Middle frontal gyrus (tissue), 1 donor: ENCODE results near the gene CDK4.
"Not testable (repeated sequence)": the region's sequence is repeated elsewhere in the genome, so short reads cannot be mapped to it uniquely, and the experiment has no call there.

Experiments
- DNase-seq: peaks from one replicate; pipeline ENCODE4 v3.0.0-alpha.2; 2015; ENCODE audit warnings: low spot score; ENCODE audit errors: extremely low spot score

CDK4 gene

GRCh38 chr12:57726151-57726883 lies 25.8 kb downstream of the CDK4 start:
- DNase-seq, result no peak

GRCh38 chr12:57725851-57726150 lies 26.3 kb downstream of the CDK4 start:
- no peak for DNase-seq

- no peak for DNase-seq
Observed at GRCh38 chr12:57724936-57725740, 27.0 kb downstream of the CDK4 start.

DNA sequence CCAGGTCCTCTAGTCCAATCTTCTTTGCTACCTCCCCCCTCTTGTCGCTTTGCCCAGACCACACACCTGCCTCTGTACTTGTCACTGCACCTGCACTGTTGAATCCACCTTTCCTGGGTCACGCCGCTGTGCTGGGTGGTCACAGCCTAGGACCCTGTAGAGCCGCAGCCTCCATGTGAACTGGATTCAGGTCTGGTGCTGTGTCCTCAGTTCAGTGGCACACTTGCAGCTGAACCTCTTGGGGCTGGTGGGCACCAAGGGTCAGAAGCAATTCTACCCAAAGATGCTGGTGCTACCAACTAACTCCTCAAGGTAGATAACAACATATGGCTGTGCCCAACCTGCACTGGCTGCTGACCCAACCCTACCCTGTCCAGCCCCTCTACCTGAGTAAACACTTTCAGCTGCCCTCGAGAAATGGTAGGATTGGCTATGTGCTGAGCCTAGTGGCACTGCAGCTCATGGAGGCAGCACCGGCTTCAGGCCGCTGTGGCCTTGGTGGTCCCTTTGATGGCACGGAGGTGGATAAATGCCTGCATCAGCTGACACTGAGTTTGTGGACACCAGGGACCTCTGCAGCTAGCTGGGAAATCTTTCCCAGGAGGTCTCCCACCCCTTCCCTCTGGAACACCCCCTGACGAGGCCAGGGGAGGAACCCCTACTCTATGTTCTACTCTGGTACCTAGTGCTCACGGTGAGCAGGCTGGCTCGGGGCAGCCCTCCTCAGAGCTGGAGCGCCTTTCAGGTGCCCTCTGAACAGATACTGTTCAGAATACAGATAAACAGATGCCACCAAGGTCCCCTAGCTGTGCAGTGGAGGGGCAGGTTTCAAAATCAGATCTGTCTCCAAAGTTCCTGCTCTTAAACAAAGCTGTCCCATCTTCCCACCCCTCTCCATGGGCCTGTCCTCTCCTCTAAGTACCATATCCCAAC lies 27.8 kb downstream of the CDK4 start:
- DNase-seq, result no peak

- no peak for DNase-seq
Observed at GRCh38 chr12:57723630-57723962, 28.5 kb downstream of the CDK4 start.

GRCh38 chr12:57722716-57723629 lies 29.1 kb downstream of the CDK4 start:
- no peak for DNase-seq

- not testable (repeated sequence) for DNase-seq
Observed at GRCh38 chr12:57721846-57722608, 30.1 kb downstream of the CDK4 start.

DNA sequence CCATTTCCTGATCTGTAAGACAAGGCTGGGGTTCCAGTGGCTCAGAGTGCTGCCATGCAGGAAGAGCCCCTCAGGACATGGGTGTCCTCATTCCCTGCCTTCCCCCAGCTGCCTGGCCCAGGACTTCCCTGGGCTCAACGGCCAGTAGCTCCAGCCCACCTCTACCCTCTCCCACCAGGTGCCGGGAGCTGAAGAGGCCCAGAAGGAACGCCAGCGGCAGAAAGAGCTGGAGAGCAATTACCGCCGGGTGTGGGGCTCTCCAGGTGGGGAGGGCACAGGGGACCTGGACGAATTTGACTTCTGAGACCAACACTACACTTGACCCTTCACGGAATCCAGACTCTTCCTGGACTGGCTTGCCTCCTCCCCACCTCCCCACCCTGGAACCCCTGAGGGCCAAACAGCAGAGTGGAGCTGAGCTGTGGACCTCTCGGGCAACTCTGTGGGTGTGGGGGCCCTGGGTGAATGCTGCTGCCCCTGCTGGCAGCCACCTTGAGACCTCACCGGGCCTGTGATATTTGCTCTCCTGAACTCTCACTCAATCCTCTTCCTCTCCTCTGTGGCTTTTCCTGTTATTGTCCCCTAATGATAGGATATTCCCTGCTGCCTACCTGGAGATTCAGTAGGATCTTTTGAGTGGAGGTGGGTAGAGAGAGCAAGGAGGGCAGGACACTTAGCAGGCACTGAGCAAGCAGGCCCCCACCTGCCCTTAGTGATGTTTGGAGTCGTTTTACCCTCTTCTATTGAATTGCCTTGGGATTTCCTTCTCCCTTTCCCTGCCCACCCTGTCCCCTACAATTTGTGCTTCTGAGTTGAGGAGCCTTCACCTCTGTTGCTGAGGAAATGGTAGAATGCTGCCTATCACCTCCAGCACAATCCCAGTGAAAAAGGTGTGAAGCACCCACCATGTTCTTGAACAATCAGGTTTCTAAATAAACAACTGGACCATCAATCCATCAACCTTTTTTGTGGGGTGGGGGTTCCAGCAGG lies 31.2 kb downstream of the CDK4 start:
- no peak for DNase-seq

- DNase-seq, result no peak
Observed at GRCh38 chr12:57719777-57720605, 32.1 kb downstream of the CDK4 start.

DNA sequence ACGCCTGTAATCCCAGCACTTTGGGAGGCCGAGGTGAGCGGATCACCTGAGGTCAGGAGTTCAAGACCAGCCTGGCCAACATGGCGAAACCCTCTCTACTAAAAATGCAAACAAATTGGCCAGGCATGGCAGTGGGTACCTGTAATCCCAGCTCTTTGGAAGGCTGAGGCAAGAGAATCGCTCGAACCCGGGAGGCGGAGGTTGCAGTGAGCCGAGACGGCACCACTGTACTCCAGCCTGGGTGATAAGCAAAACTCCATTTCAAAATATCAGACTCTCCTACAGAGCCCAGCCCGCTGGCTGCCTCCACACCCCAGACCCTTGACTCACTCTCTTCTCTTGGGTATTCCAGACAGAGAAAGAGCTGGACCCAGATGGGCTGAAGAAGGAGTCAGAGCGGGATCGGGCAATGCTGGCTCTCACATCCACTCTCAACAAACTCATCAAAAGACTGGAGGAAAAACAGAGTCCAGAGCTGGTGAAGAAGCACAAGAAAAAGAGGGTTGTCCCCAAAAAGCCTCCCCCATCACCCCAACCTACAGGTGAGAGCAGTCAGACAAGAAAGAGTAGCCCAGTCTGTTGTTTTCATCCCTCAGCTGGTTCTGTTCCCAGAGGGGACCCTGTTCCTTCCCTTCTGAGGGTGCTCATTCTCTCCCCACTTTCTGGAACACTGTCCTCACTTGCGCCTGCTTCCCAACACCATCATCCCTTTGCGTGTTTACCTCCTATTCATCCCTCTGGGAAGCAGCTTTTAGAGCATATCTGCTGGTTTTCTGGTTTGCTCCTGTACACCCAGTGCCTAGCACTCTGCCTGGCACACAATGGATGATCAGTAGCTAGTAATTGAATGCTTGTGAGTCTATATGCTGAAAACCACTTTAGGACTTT lies 33.2 kb downstream of the CDK4 start:
- DNase-seq, result no peak

DNA sequence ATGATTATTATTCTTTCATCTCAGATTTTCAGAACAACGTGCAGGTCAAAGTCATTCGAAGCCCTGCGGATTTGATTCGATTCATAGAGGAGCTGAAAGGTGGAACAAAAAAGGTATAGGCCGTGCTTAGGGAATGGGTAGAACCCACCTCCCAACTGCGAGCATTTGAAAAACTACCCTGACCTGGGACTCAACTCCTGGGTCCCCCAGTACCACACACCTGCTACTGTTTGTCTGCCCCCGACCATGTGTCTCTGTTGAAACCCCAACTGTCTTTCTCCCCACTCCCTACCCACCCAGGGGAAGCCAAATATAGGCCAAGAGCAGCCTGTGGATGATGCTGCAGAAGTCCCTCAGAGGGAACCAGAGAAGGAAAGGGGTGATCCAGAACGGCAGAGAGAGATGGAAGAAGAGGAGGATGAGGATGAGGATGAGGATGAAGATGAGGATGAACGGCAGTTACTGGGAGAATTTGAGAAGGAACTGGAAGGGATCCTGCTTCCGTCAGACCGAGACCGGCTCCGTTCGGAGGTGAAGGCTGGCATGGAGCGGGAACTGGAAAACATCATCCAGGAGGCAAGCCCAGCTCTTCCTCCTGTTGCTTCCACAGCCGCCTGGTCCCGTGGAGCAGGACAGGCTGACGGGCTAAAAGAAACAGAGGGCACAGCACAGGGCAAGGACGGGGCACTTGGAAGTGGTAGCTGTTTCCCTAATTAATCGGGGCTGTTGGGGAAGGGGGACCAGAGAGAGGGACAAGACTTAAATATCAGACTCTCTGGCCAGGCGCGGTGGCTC lies 34.1 kb downstream of the CDK4 start:
- DNase-seq, result no peak

DNA sequence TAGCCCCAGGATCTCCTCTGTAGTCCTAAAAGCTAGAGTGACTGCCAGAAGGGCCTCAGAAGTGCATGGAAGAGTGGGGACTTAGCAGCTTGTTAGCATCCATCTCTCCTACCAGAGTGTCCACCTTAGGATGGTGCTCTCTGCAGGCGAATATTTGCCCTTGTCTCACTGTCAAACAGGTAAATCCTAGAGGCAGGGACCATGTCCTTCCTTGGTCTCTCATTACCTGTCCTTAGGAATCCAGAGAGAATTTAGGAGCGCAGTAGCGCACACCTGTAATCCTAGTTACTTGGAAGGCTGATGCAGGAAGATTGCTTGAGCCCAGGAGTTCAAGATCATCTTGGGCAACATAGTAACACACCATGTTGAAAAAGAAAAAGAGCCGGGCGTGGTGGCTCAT lies 35.0 kb downstream of the CDK4 start:
- no peak for DNase-seq

GRCh38 chr12:57716305-57716704 lies 35.8 kb downstream of the CDK4 start:
- DNase-seq, result no peak

- no peak for DNase-seq
Observed at GRCh38 chr12:57715786-57716185, 36.3 kb downstream of the CDK4 start.

DNA sequence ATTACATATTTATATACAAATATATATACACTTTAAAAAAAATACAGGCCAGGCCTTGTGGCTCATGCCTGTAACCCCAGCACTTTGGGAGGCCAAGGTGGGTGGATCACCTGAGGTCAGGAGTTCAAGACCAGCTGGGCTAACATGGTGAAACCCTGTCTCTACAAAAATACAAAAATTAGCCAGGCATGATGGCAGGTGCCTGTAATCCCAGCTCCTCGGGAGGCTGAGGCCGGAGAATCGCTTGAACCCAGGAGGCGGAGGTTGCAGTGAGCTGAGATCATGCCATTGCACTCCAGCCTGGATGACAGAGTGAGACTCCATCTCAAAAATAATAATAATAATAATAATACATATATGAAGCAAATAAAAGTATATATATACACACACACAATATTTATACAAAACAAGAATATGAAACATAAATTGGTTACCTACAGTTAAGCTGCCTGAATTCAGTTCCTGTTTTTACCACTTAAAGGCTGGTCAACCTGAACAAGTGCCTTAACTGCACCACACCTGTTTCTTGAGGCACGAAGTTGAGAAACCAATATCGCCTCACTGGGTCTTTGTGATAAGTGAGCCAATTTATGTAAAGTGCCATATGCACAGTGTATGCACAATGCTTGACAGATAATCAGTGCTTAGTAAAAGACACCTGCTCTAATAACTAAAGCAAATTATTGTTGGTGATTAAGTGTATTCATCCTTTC lies 36.9 kb downstream of the CDK4 start:
- not testable (repeated sequence) for DNase-seq

- DNase-seq, result no peak
Observed at GRCh38 chr12:57713209-57713608, 38.9 kb downstream of the CDK4 start.
